HEK293T (cell line): ENCODE results near the gene MVB12B.

Experiments
- BHLHE40 ChIP-seq: fragments of 450-650 bp; IDR thresholded peaks from 2 replicates; pipeline ENCODE4 v1.6.1; 2016; ENCODE audit warnings: mild to moderate bottlenecking, moderate library complexity, borderline replicate concordance
- CTBP1 ChIP-seq: fragments of 450-650 bp; IDR thresholded peaks from 2 replicates; pipeline ENCODE4 v1.6.1; 2016; ENCODE audit warnings: borderline replicate concordance
- FOXA1 ChIP-seq: fragments of 450-650 bp; IDR thresholded peaks from 2 replicates; pipeline ENCODE4 v1.6.1; 2016; ENCODE audit warnings: mild to moderate bottlenecking
- FOXK2 ChIP-seq: fragments of 450-650 bp; IDR thresholded peaks from 2 replicates; pipeline ENCODE4 v1.6.1; 2016; ENCODE audit warnings: mild to moderate bottlenecking
- FOXM1 ChIP-seq: fragments of 450-650 bp; IDR thresholded peaks from 2 replicates; pipeline ENCODE4 v1.6.1; 2017; ENCODE audit warnings: mild to moderate bottlenecking, borderline replicate concordance
- HDGF ChIP-seq: fragments of 450-650 bp; IDR thresholded peaks from 2 replicates; pipeline ENCODE4 v1.6.1; 2017; ENCODE audit warnings: antibody characterized with exemption, borderline replicate concordance
- L3MBTL2 ChIP-seq: fragments of 450-650 bp; conservative IDR thresholded peaks from 2 replicates; pipeline ENCODE4 v1.6.1; 2016; ENCODE audit warnings: mild to moderate bottlenecking
- NFRKB ChIP-seq: fragments of 450-650 bp; IDR thresholded peaks from 2 replicates; pipeline ENCODE4 v1.6.1; 2016; ENCODE audit warnings: mild to moderate bottlenecking, moderate library complexity
- SP1 ChIP-seq: fragments of 450-650 bp; IDR thresholded peaks from 2 replicates; pipeline ENCODE4 v1.6.1; 2017
- SUZ12 ChIP-seq: fragments of 450-650 bp; IDR thresholded peaks from 2 replicates; pipeline ENCODE4 v1.6.1; 2016; ENCODE audit warnings: mild to moderate bottlenecking
- TARDBP ChIP-seq: fragments of 450-650 bp; IDR thresholded peaks from 2 replicates; pipeline ENCODE4 v1.6.1; 2016
- ZNF384 ChIP-seq: fragments of 450-650 bp; IDR thresholded peaks from 2 replicates; pipeline ENCODE4 v1.6.1; 2016
- TF ChIP-seq, protein P1 (sequence below): fragments of 450-650 bp; IDR thresholded peaks from 2 replicates; pipeline ENCODE4 v1.6.1; 2016

DNA sequence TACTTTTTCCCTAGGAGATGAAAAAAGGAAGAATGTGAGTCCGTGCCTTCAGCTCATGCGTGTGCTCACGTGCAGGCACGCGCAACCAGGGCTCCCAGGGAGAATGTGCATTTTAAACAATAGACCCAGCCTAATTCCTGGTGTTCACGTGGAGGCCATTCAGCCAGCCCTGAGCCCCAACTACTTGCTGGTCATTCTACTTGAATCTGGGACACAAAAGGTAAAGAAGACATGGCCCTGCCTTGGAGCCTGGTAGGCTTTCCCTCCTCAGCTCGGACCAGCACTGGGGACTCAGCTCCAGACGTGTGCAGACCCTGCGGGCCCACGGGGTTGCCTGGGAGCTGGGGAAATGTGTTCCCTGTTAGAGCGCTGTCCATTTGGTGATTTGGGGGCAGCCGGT, 125.5 kb downstream of the MVB12B start:
- TF ChIP-seq CTBP1 (no peak), NFRKB (no peak), SP1 (no peak), BHLHE40 (no peak), TARDBP (no peak), FOXA1 (no peak), FOXM1 (no peak), ZNF384 (no peak), SUZ12 (no peak), HDGF (no peak), FOXK2 (no peak), L3MBTL2 (no peak)
- TF ChIP-seq, protein P1, sequence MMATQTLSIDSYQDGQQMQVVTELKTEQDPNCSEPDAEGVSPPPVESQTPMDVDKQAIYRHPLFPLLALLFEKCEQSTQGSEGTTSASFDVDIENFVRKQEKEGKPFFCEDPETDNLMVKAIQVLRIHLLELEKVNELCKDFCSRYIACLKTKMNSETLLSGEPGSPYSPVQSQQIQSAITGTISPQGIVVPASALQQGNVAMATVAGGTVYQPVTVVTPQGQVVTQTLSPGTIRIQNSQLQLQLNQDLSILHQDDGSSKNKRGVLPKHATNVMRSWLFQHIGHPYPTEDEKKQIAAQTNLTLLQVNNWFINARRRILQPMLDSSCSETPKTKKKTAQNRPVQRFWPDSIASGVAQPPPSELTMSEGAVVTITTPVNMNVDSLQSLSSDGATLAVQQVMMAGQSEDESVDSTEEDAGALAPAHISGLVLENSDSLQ, result no peak
